ENCODE measurements around the gene TMEM179B.

DNA sequence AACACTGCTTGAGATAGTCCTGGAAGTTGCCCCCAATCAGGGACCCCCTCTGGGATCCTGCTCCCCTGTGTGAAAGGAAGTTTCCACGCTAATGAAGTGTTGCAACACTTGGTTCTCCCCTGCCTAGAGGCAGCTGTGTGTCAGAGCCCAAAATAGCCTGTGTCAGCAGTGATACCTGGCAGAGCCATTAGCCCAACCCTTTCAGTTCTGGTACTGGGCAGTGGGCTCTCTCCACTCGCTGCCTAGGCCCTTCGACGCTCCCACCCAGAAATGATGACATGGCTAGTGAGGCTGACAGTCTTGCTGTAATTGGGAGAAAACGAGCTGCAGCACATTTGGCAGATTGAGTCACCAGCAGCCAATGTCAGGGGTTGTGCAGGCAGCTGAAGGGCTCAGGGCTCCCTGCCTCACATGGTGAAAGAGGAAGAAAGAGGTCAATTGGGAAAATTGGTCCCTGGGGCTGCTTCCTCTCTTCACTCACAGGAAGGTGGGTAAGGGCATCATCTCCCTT is 19.5 kb downstream of the TMEM179B start:
- TF ChIP-seq, protein P1, sequence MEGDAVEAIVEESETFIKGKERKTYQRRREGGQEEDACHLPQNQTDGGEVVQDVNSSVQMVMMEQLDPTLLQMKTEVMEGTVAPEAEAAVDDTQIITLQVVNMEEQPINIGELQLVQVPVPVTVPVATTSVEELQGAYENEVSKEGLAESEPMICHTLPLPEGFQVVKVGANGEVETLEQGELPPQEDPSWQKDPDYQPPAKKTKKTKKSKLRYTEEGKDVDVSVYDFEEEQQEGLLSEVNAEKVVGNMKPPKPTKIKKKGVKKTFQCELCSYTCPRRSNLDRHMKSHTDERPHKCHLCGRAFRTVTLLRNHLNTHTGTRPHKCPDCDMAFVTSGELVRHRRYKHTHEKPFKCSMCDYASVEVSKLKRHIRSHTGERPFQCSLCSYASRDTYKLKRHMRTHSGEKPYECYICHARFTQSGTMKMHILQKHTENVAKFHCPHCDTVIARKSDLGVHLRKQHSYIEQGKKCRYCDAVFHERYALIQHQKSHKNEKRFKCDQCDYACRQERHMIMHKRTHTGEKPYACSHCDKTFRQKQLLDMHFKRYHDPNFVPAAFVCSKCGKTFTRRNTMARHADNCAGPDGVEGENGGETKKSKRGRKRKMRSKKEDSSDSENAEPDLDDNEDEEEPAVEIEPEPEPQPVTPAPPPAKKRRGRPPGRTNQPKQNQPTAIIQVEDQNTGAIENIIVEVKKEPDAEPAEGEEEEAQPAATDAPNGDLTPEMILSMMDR (IDR thresholded peaks at IDR 0.05; ENCODE audit: low read depth, low read length, missing input control) = no peak
- TF ChIP-seq JUND (IDR thresholded peaks at IDR 0.05) (no peak), RXRA (IDR thresholded peaks at IDR 0.05) (no peak), RAD21 (IDR thresholded peaks at IDR 0.05) (no peak), YY1 (IDR thresholded peaks at IDR 0.05) (no peak), SP1 (IDR thresholded peaks at IDR 0.05) (peak; percentile 21)

Measured in liver (tissue), 3 donors.